Vagina (tissue), 2 donors: ENCODE measurements around the gene TRPM2.

Experiments
- POLR2A ChIP-seq, 2 donors: fragments of 450-650 bp; IDR thresholded peaks; one replicate each; pipeline ENCODE4 v1.6.1; 2017; ENCODE audit warnings: antibody characterized with exemption in 2 of 2, mild to moderate bottlenecking in 2 of 2, moderate library complexity in 2 of 2
- POLR2AphosphoS5 ChIP-seq, 2 donors: sonication (generic); formaldehyde crosslinking; IDR thresholded peaks; one replicate each; pipeline ENCODE4 v1.9.0; 2017; ENCODE audit warnings: antibody characterized with exemption in 2 of 2, mild to moderate bottlenecking in 2 of 2, low read depth in 1 of 2; ENCODE audit not compliant: insufficient read depth in 1 of 2
- TF ChIP-seq, protein P1 (sequence below), 3 experiments: fragments of 450-650 bp in 2 of 3; fragments of 200-600 bp in 1 of 3; sonication (generic) in 1 of 3; IDR thresholded peaks; one replicate each; pipeline ENCODE4 v1.5.1; 2017 to 2019; ENCODE audit warnings: antibody characterized with exemption in 3 of 3, mild to moderate bottlenecking in 2 of 3, moderate library complexity in 2 of 3

DNA sequence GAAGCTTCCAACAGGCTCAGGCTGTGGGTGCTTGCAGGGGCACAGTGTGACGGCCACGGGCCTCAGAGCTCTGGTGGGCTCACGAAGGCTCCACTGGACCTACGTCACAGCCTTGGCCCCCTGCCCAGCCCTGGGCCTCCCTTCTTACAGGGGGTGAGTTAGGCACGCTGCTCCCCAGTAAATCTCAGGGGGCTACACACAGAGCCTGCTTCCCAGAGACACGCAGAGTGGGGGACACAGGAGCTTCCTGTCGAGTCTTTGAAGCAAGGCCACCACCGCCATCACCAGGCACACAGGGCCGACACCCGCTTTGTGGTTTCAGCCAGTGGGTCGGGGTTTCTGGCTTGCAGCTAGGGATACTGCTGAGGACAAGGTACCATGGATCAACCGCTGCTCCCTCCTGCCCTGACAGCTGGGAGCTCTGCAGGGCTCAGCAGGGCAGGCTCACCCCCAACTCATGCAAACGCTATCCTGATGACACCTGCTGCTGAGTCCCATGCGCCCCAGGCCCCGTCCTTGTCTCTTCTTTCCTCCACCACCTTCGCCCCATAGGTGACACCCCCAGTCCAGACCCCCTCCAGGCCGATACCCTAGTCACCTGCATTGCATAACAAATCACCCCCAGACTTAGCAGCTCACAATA, 8.8 kb upstream of the TRPM2 start:
- TF ChIP-seq, protein P1, sequence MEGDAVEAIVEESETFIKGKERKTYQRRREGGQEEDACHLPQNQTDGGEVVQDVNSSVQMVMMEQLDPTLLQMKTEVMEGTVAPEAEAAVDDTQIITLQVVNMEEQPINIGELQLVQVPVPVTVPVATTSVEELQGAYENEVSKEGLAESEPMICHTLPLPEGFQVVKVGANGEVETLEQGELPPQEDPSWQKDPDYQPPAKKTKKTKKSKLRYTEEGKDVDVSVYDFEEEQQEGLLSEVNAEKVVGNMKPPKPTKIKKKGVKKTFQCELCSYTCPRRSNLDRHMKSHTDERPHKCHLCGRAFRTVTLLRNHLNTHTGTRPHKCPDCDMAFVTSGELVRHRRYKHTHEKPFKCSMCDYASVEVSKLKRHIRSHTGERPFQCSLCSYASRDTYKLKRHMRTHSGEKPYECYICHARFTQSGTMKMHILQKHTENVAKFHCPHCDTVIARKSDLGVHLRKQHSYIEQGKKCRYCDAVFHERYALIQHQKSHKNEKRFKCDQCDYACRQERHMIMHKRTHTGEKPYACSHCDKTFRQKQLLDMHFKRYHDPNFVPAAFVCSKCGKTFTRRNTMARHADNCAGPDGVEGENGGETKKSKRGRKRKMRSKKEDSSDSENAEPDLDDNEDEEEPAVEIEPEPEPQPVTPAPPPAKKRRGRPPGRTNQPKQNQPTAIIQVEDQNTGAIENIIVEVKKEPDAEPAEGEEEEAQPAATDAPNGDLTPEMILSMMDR (IDR thresholded peaks at IDR 0.05) = no peak
- TF ChIP-seq POLR2A (IDR thresholded peaks at IDR 0.05) (no peak), POLR2AphosphoS5 (IDR thresholded peaks at IDR 0.05; ENCODE audit: insufficient read depth in 1 of 2, low read depth in 1 of 2) (no peak)
